Upper lobe of left lung (tissue), 6 donors: ENCODE results near the gene UNC13C. TPM values are rescaled to one million over a fixed set of nuclear protein-coding genes. Genes with fewer than 3 reads are reported as not detected.

Experiments used
- ATAC-seq, 2 donors: fragments of 200-7000 bp; cut with Tn5 transposase; one replicate each; pipeline ENCODE4 v1.9.1; 2022; ENCODE audit warnings: mild to moderate bottlenecking in 2 of 2, moderate library complexity in 2 of 2; ENCODE audit not compliant: low FRiP score in 2 of 2
- DNase-seq, 2 donors: peaks; one replicate each; pipeline ENCODE4 v3.0.0-alpha.2; 2019 to 2020
- H3K27ac ChIP-seq, 4 donors: fragments of 200-600 bp; sonication (generic); one replicate each; pipeline ENCODE4 v1.5.1; 2016 to 2019
- H3K27me3 ChIP-seq, 4 donors: fragments of 200-600 bp; sonication (generic); one replicate each; pipeline ENCODE4 v1.5.1; 2017 to 2019
- H3K36me3 ChIP-seq, 4 donors: fragments of 200-600 bp; sonication (generic); one replicate each; pipeline ENCODE4 v1.5.1; 2016 to 2019
- H3K4me1 ChIP-seq, 4 donors: fragments of 200-600 bp; sonication (generic); one replicate each; pipeline ENCODE4 v1.5.1; 2018 to 2019
- H3K4me3 ChIP-seq, 4 donors: fragments of 200-600 bp; sonication (generic); one replicate each; pipeline ENCODE4 v1.5.1; 2017 to 2019; ENCODE audit warnings: mild to moderate bottlenecking in 2 of 4, moderate library complexity in 1 of 4
- H3K9me3 ChIP-seq, 4 donors: fragments of 200-600 bp; sonication (generic); one replicate each; pipeline ENCODE4 v1.5.1; 2018 to 2019
- CTCF ChIP-seq, 6 experiments: fragments of 450-650 bp in 4 of 6; fragments of 200-600 bp in 2 of 6; sonication (generic) in 2 of 6; IDR thresholded peaks; one replicate each; pipeline ENCODE4 v1.5.1; 2016 to 2019; ENCODE audit warnings: antibody characterized with exemption in 6 of 6
- EP300 ChIP-seq, 4 donors: sonication (generic); formaldehyde crosslinking; IDR thresholded peaks; one replicate each; pipeline ENCODE4 v1.5.1; 2017; ENCODE audit warnings: antibody characterized with exemption in 4 of 4, control low read depth in 2 of 4
- POLR2A ChIP-seq, 4 donors: fragments of 450-650 bp; IDR thresholded peaks; one replicate each; pipeline ENCODE4 v1.5.1; 2016 to 2017; ENCODE audit warnings: antibody characterized with exemption in 4 of 4, mild to moderate bottlenecking in 2 of 4
- POLR2AphosphoS5 ChIP-seq, 2 donors: sonication (generic); formaldehyde crosslinking; IDR thresholded peaks; one replicate each; pipeline ENCODE4 v1.5.1; 2017; ENCODE audit warnings: antibody characterized with exemption in 2 of 2
- WGBS, 2 donors: methylation state at CpG; one replicate each; pipeline ENCODE4 v1.1.5; 2017 to 2018; 5-methylcytosine and 5-hydroxymethylcytosine counted together
- total RNA-seq, 6 donors: library from RNA; depleted of rRNA in 4 of 6; stranded (reverse); fragments of >200 nt in 4 of 6; gene quantifications; one replicate each; pipeline versions ENCODE4 v1.1.0 to v1.2.1, GENCODE V29; 2016 to 2021
- donor health status: DM: no; HTN: no; CAD: no; lungs with moderate emphysema.
- donor health status: DM: no; HTN: yes; CAD: no; lungs with severe emphysema.

Gene UNC13C
- total RNA-seq, 6 donors from 2014 or later = 0.07 to 1.0 (median 0.34) TPM

- H3K27ac ChIP-seq = no peak overlapping the region
- WGBS, 2 donors = 83 to 93% methylated on average over 1 of the region's 1 CpG
- no peak for TF ChIP-seq CTCF (IDR thresholded peaks at IDR 0.05)
- no peak for TF ChIP-seq EP300 (IDR thresholded peaks at IDR 0.05)
- no peak for TF ChIP-seq POLR2A (IDR thresholded peaks at IDR 0.05)
- TF ChIP-seq POLR2AphosphoS5 (IDR thresholded peaks at IDR 0.05) = no peak
Observed at GRCh38 chr15:54094661-54095060, 116.4 kb downstream of the UNC13C start.

GRCh38 chr15:54097019-54097418 lies 118.8 kb downstream of the UNC13C start:
- H3K27me3 ChIP-seq = no peaks in the 10 kb centered on the region
- H3K4me1 ChIP-seq = no peaks in the 10 kb centered on the region
- DNase-seq (no peak), ATAC-seq (no peak)
- H3K9me3 ChIP-seq = no peaks in the 10 kb centered on the region
- H3K4me3 ChIP-seq = no peak overlapping the region
- TF ChIP-seq POLR2AphosphoS5 (IDR thresholded peaks at IDR 0.05) (no peak), CTCF (IDR thresholded peaks at IDR 0.05) (no peak)
- H3K27ac ChIP-seq = no peak overlapping the region
- H3K36me3 ChIP-seq = no peaks in the 10 kb centered on the region

More at GRCh38 chr15:54094661-54095060, 116.4 kb downstream of the UNC13C start:
- Histone ChIP-seq H3K9me3 (no peaks in the 10 kb centered on the region), H3K4me1 (no peaks in the 10 kb centered on the region), H3K27me3 (no peaks in the 10 kb centered on the region), H3K4me3 (no peak overlapping the region), H3K36me3 (no peaks in the 10 kb centered on the region)
- DNase-seq = no peak
- ATAC-seq = no peak

GRCh38 chr15:54099010-54099409 lies 120.8 kb downstream of the UNC13C start:
- Histone ChIP-seq H3K4me3 (no peak overlapping the region), H3K4me1 (no peaks in the 10 kb centered on the region), H3K36me3 (no peaks in the 10 kb centered on the region), H3K27me3 (no peaks in the 10 kb centered on the region), H3K9me3 (no peaks in the 10 kb centered on the region), H3K27ac (no peak overlapping the region)
- no peak for DNase-seq
- WGBS, 2 donors = 20 to 43% methylated on average over 1 of the region's 1 CpG
- no peak for ATAC-seq
- TF ChIP-seq CTCF (IDR thresholded peaks at IDR 0.05) (no peak), POLR2A (IDR thresholded peaks at IDR 0.05) (no peak), EP300 (IDR thresholded peaks at IDR 0.05) (no peak), POLR2AphosphoS5 (IDR thresholded peaks at IDR 0.05) (no peak)

- no peak overlapping the region for H3K4me3 ChIP-seq
- ATAC-seq (no peak), DNase-seq (no peak)
- no peaks in the 10 kb centered on the region for H3K4me1 ChIP-seq
- 81 to 84% methylated on average over 10 of the region's 10 CpGs for WGBS, 2 donors
- no peaks in the 10 kb centered on the region for H3K36me3 ChIP-seq
- H3K27me3 ChIP-seq = no peaks in the 10 kb centered on the region
- H3K27ac ChIP-seq = no peak overlapping the region
- TF ChIP-seq EP300 (IDR thresholded peaks at IDR 0.05) = no peak
- no peak for TF ChIP-seq POLR2AphosphoS5 (IDR thresholded peaks at IDR 0.05)
- no peak for TF ChIP-seq POLR2A (IDR thresholded peaks at IDR 0.05)
- TF ChIP-seq CTCF (IDR thresholded peaks at IDR 0.05) = no peak
- H3K9me3 ChIP-seq = no peaks in the 10 kb centered on the region
Observed at GRCh38 chr15:54101664-54102270, 123.5 kb downstream of the UNC13C start.

GRCh38 chr15:54102704-54103103 lies 124.5 kb downstream of the UNC13C start:
- no peak for ATAC-seq
- no peaks in the 10 kb centered on the region for H3K27me3 ChIP-seq
- no peaks in the 10 kb centered on the region for H3K9me3 ChIP-seq
- no peaks in the 10 kb centered on the region for H3K36me3 ChIP-seq
- DNase-seq = no peak
- no peaks in the 10 kb centered on the region for H3K4me1 ChIP-seq
- TF ChIP-seq POLR2AphosphoS5 (IDR thresholded peaks at IDR 0.05) = no peak
- no peak for TF ChIP-seq EP300 (IDR thresholded peaks at IDR 0.05)
- no peak for TF ChIP-seq POLR2A (IDR thresholded peaks at IDR 0.05)
- no peak for TF ChIP-seq CTCF (IDR thresholded peaks at IDR 0.05)
- H3K27ac ChIP-seq = no peak overlapping the region
- H3K4me3 ChIP-seq = no peak overlapping the region
- WGBS, 2 donors = 70 to 76% methylated on average over 3 of the region's 3 CpGs
